Breast epithelium (tissue), 4 donors: ENCODE measurements around the gene GABPB1. TPM values are rescaled to one million over a fixed set of nuclear protein-coding genes. Genes with fewer than 3 reads are reported as not detected.
A peak's percentile ranks its signal among the peaks of the same experiment; 100 is the strongest.

Experiments
- DNase-seq, 2 donors: peaks; one replicate each; pipeline ENCODE4 v3.0.0-alpha.2; 2019; ENCODE audit warnings: low spot score in 2 of 2
- H3K27ac ChIP-seq, 2 donors: fragments of 200-600 bp; sonication (generic) in 1 of 2; one replicate each; pipeline ENCODE4 v1.5.1; 2016 to 2019; ENCODE audit warnings: mild to moderate bottlenecking in 1 of 2
- H3K27me3 ChIP-seq, 2 donors: fragments of 200-600 bp; sonication (generic) in 1 of 2; one replicate each; pipeline versions ENCODE4 v1.5.1 to v1.6.0; 2017 to 2019; ENCODE audit warnings: control low read depth in 1 of 2, mild to moderate bottlenecking in 1 of 2
- H3K36me3 ChIP-seq: fragments of 200-600 bp; one replicate; pipeline ENCODE4 v1.5.1; 2019
- H3K4me1 ChIP-seq, 2 donors: fragments of 200-600 bp; sonication (generic); one replicate each; pipeline ENCODE4 v1.5.1; 2016 to 2019; ENCODE audit warnings: control low read depth in 1 of 2
- H3K4me3 ChIP-seq, 3 donors: fragments of 200-600 bp; sonication (generic); 1 replicate in 2 of 3; 2 replicates in 1 of 3; pipeline ENCODE4 v1.5.1; 2016 to 2019; ENCODE audit warnings: mild to moderate bottlenecking in 3 of 3, moderate library complexity in 2 of 3
- H3K9me3 ChIP-seq, 2 donors: fragments of 200-600 bp; sonication (generic) in 1 of 2; one replicate each; pipeline ENCODE4 v1.5.1; 2016 to 2019; ENCODE audit warnings: control low read depth in 1 of 2
- CTCF ChIP-seq, 3 donors: fragments of 450-650 bp; IDR thresholded peaks; one replicate each; pipeline ENCODE4 v1.5.1; 2016 to 2017; ENCODE audit warnings: antibody characterized with exemption in 3 of 3, mild to moderate bottlenecking in 3 of 3, moderate library complexity in 3 of 3
- POLR2A ChIP-seq: fragments of 450-650 bp; IDR thresholded peaks from one replicate; pipeline ENCODE4 v1.6.1; 2016; ENCODE audit warnings: antibody characterized with exemption, mild to moderate bottlenecking, moderate library complexity
- POLR2AphosphoS5 ChIP-seq, 3 donors: sonication (generic); formaldehyde crosslinking; IDR thresholded peaks; one replicate each; pipeline ENCODE4 v1.6.1; 2017; ENCODE audit warnings: antibody characterized with exemption in 3 of 3
- intact Hi-C: fragments of 100-400 bp; cut with DNase I; formaldehyde crosslinking; loops from one replicate; pipeline ENCODE4 v1.15.1; 2023; ENCODE audit warnings: low total_unique reads
- total RNA-seq, 3 donors: library from RNA; depleted of rRNA; stranded (reverse); fragments of >200 nt; gene quantifications; one replicate each; pipeline ENCODE4 v1.1.0, GENCODE V29; 2016

The GABPB1 gene
- total RNA-seq, 3 donors from 2014 or later: 14.6 to 37.4 (median 35.9) TPM

GRCh38 chr15:50365570-50365969 lies 10.6 kb upstream of the GABPB1 start:
- no peak for DNase-seq
- no peak overlapping the region for H3K27ac ChIP-seq
- no peaks in the 10 kb centered on the region for H3K36me3 ChIP-seq
- H3K4me3 ChIP-seq: no peak overlapping the region
- no peaks in the 10 kb centered on the region for H3K4me1 ChIP-seq
- no peaks in the 10 kb centered on the region for H3K27me3 ChIP-seq
- intact Hi-C loops: no loop called here
- TF ChIP-seq POLR2AphosphoS5 (IDR thresholded peaks at IDR 0.05): no peak
- TF ChIP-seq CTCF (IDR thresholded peaks at IDR 0.05): no peak
- no peak for TF ChIP-seq POLR2A
- H3K9me3 ChIP-seq: no peaks in the 10 kb centered on the region

- DNase-seq: no peak
- Histone ChIP-seq H3K4me1 (no peaks in the 10 kb centered on the region), H3K27me3 (no peaks in the 10 kb centered on the region), H3K4me3 (no peak overlapping the region), H3K27ac (no peak overlapping the region), H3K36me3 (no peaks in the 10 kb centered on the region), H3K9me3 (no peaks in the 10 kb centered on the region)
- intact Hi-C loops: no loop called here
- TF ChIP-seq CTCF (IDR thresholded peaks at IDR 0.05) (no peak), POLR2A (no peak), POLR2AphosphoS5 (IDR thresholded peaks at IDR 0.05) (no peak)
Measured at GRCh38 chr15:50363612-50364011, 8.6 kb upstream of the GABPB1 start.

GRCh38 chr15:50361756-50362155 lies 6.8 kb upstream of the GABPB1 start:
- intact Hi-C loops: no loop called here
- DNase-seq: no peak
- no peaks in the 10 kb centered on the region for H3K27me3 ChIP-seq
- TF ChIP-seq POLR2A (no peak), CTCF (IDR thresholded peaks at IDR 0.05) (no peak), POLR2AphosphoS5 (IDR thresholded peaks at IDR 0.05) (no peak)
- peaks cover 0 to 4% of the 10 kb centered on the region in 2 donors for H3K4me1 ChIP-seq
- no peaks in the 10 kb centered on the region for H3K36me3 ChIP-seq
- H3K9me3 ChIP-seq: no peaks in the 10 kb centered on the region
- no peak overlapping the region for H3K27ac ChIP-seq
- H3K4me3 ChIP-seq: no peak overlapping the region

GRCh38 chr15:50358845-50359244 lies 3.8 kb upstream of the GABPB1 start:
- intact Hi-C loops: no loop called here
- no peak overlapping the region for H3K27ac ChIP-seq
- H3K9me3 ChIP-seq: no peaks in the 10 kb centered on the region
- no peaks in the 10 kb centered on the region for H3K36me3 ChIP-seq
- no peak for DNase-seq
- no peak overlapping the region for H3K4me3 ChIP-seq
- H3K27me3 ChIP-seq: no peaks in the 10 kb centered on the region
- peaks cover 0 to 10% of the 10 kb centered on the region in 2 donors for H3K4me1 ChIP-seq
- TF ChIP-seq CTCF (IDR thresholded peaks at IDR 0.05) (no peak), POLR2A (no peak), POLR2AphosphoS5 (IDR thresholded peaks at IDR 0.05) (no peak)

GRCh38 chr15:50355980-50356379 lies 982 bp upstream of the GABPB1 start:
- Histone ChIP-seq H3K27me3 (no peaks in the 10 kb centered on the region), H3K9me3 (no peaks in the 10 kb centered on the region), H3K4me1 (peaks cover 4 to 10% of the 10 kb centered on the region in 2 donors), H3K4me3 (peak overlapping the region; percentile 93 to 100 (median 94)), H3K27ac (peak overlapping the region in 1 of 2 donors; percentile 99), H3K36me3 (no peaks in the 10 kb centered on the region)
- intact Hi-C loops: no loop called here
- DNase-seq: no peak
- TF ChIP-seq CTCF (IDR thresholded peaks at IDR 0.05) (no peak), POLR2AphosphoS5 (IDR thresholded peaks at IDR 0.05) (no peak), POLR2A (no peak)
